KMS-11 (cell line): ENCODE results near the gene TAF4.

Source experiments
- H2AFZ ChIP-seq: fragments of 200-600 bp; sonication (generic); 2 replicates; pipeline ENCODE4 v1.6.1; 2016; ENCODE audit warnings: antibody characterized with exemption, mixed run types, low read depth
- H3K27ac ChIP-seq: fragments of 200-600 bp; sonication (generic); 2 replicates; pipeline ENCODE4 v1.6.1; 2016; ENCODE audit warnings: mild to moderate bottlenecking, mixed run types
- H3K27me3 ChIP-seq: fragments of 200-600 bp; sonication (generic); 2 replicates; pipeline ENCODE4 v1.6.1; 2017; ENCODE audit warnings: mild to moderate bottlenecking, low read depth, mixed run types, moderate library complexity; ENCODE audit not compliant: insufficient read depth
- H3K36me3 ChIP-seq: fragments of 200-600 bp; sonication (generic); 2 replicates; pipeline ENCODE4 v1.6.1; 2017; ENCODE audit warnings: mild to moderate bottlenecking, mixed run types; ENCODE audit not compliant: insufficient read depth
- H3K4me1 ChIP-seq: fragments of 200-600 bp; sonication (generic); 2 replicates; pipeline ENCODE4 v1.6.1; 2016; ENCODE audit warnings: mild to moderate bottlenecking, low read depth, mixed run types; ENCODE audit not compliant: poor library complexity, severe bottlenecking
- H3K4me2 ChIP-seq: fragments of 200-600 bp; sonication (generic); 2 replicates; pipeline ENCODE4 v1.7.0; 2016; ENCODE audit warnings: mild to moderate bottlenecking, mixed run types
- H3K4me3 ChIP-seq: fragments of 200-600 bp; sonication (generic); IDR thresholded peaks from 2 replicates; pipeline ENCODE4 v1.6.1; 2017; ENCODE audit warnings: low read depth, low read length, mixed read lengths; ENCODE audit not compliant: insufficient read depth
- H3K79me2 ChIP-seq: fragments of 200-600 bp; sonication (generic); 2 replicates; pipeline ENCODE4 v1.6.1; 2016; ENCODE audit warnings: low read depth, mixed run types; ENCODE audit not compliant: insufficient read depth
- H3K9ac ChIP-seq: fragments of 200-600 bp; sonication (generic); 2 replicates; pipeline ENCODE4 v1.6.1; 2016; ENCODE audit warnings: mild to moderate bottlenecking, mixed run types
- H4K20me1 ChIP-seq: fragments of 200-600 bp; sonication (generic); 2 replicates; pipeline ENCODE4 v1.6.1; 2016; ENCODE audit warnings: mild to moderate bottlenecking, mixed run types; ENCODE audit not compliant: insufficient read depth
- CTCF ChIP-seq: fragments of 200-600 bp; sonication (generic); conservative IDR thresholded peaks from 2 replicates; pipeline ENCODE4 v1.6.1; 2017; ENCODE audit warnings: low read depth, mild to moderate bottlenecking, antibody characterized with exemption, low read length, moderate library complexity, mixed read lengths

The TAF4 gene

GRCh38 chr20:62101078-62101477, 35.4 kb upstream of the TAF4 start:
- peaks cover 71% of the 10 kb centered on the region for H3K27me3 ChIP-seq
- TF ChIP-seq CTCF: no peak
- no peak overlapping the region for H3K4me3 ChIP-seq

GRCh38 chr20:62097881-62098407, 32.3 kb upstream of the TAF4 start:
- Histone ChIP-seq H2AFZ (no peak overlapping the region), H4K20me1 (no peaks in the 10 kb centered on the region), H3K4me2 (no peak overlapping the region), H3K9ac (no peak overlapping the region), H3K27me3 (peaks cover 60% of the 10 kb centered on the region), H3K4me3 (no peak overlapping the region), H3K79me2 (no peaks in the 10 kb centered on the region), H3K4me1 (no peaks in the 10 kb centered on the region), H3K27ac (no peak overlapping the region), H3K36me3 (no peaks in the 10 kb centered on the region)
- TF ChIP-seq CTCF: no peak

More at GRCh38 chr20:62101078-62101477, 35.4 kb upstream of the TAF4 start:
- Histone ChIP-seq H3K4me1 (no peaks in the 10 kb centered on the region), H3K9ac (no peak overlapping the region), H3K79me2 (no peaks in the 10 kb centered on the region), H3K4me2 (no peak overlapping the region), H3K27ac (no peak overlapping the region), H2AFZ (no peak overlapping the region), H3K36me3 (no peaks in the 10 kb centered on the region), H4K20me1 (no peaks in the 10 kb centered on the region)

GRCh38 chr20:62096421-62097380, 31.0 kb upstream of the TAF4 start:
- Histone ChIP-seq H3K27me3 (peaks cover 62% of the 10 kb centered on the region), H3K79me2 (no peaks in the 10 kb centered on the region), H3K27ac (no peak overlapping the region), H4K20me1 (no peaks in the 10 kb centered on the region), H3K4me2 (no peak overlapping the region), H3K4me3 (no peak overlapping the region), H3K4me1 (no peaks in the 10 kb centered on the region), H3K36me3 (no peaks in the 10 kb centered on the region), H2AFZ (no peak overlapping the region), H3K9ac (no peak overlapping the region)
- TF ChIP-seq CTCF: no peak

- Histone ChIP-seq H3K4me3 (no peak overlapping the region), H3K9ac (no peak overlapping the region), H3K36me3 (no peaks in the 10 kb centered on the region), H3K4me1 (no peaks in the 10 kb centered on the region), H3K27ac (no peak overlapping the region), H3K4me2 (no peak overlapping the region), H4K20me1 (no peaks in the 10 kb centered on the region), H3K79me2 (no peaks in the 10 kb centered on the region), H3K27me3 (peaks cover 66% of the 10 kb centered on the region; the same call in 1 of the 2 replicates), H2AFZ (no peak overlapping the region)
- no peak for TF ChIP-seq CTCF
These were observed 23.7 kb upstream of the TAF4 start for GRCh38 chr20:62089393-62089792.
